Measurements from ENCODE around the gene MPPE1.

MPPE1 gene

DNA sequence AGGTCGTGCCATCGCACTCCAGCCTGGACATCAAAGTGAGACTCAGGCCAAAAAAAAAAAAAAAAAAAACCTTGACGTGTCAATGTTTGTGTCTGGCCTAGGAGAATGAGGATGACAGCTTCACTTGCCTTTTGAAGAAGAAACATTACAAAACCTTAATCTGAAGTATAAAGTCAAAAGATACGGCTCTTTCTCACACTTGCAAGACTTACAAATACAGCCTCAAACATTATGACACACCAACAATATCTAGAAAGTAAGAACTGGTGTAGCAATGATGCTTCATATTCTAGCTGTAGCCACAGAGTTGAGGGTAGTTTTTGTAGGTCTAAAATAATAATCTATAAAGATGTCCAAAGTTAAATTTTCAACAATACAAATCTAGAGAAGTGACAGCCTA is 25.5 kb downstream of the MPPE1 start:
- Histone ChIP-seq H3K27ac (ENCODE audit: low read depth, low read length, severe bottlenecking) (no peak overlapping the region), H3K36me3 (ENCODE audit: control insufficient read depth, insufficient read depth, low read length) (peaks cover 27% of the 10 kb centered on the region), H3K4me3 (ENCODE audit: extremely low read depth, insufficient read depth, low read length, poor library complexity, severe bottlenecking) (no peak overlapping the region), H3K9me3 (ENCODE audit: control insufficient read depth, low read length) (no peaks in the 10 kb centered on the region), H3K4me1 (ENCODE audit: control insufficient read depth, insufficient read depth, low read length, poor library complexity, severe bottlenecking) (no peaks in the 10 kb centered on the region)
- 100% methylated on average over 1 of the region's 4 CpGs; no CpG with 5 or more reads in 1 of the 2 experiments for WGBS, 2 experiments (ENCODE audit: insufficient coverage in 2 of 2)

GRCh38 chr18:11880586-11881304 is 27.4 kb downstream of the MPPE1 start:
- 94 to 95% methylated on average over 25 to 27 of the region's 30 CpGs for WGBS, 2 experiments (ENCODE audit: insufficient coverage in 2 of 2)
- no peak overlapping the region for H3K27ac ChIP-seq (ENCODE audit: low read depth, low read length, severe bottlenecking)
- no peaks in the 10 kb centered on the region for H3K9me3 ChIP-seq (ENCODE audit: control insufficient read depth, low read length)
- H3K36me3 ChIP-seq (ENCODE audit: control insufficient read depth, insufficient read depth, low read length): peaks cover 21% of the 10 kb centered on the region
- no peaks in the 10 kb centered on the region for H3K4me1 ChIP-seq (ENCODE audit: control insufficient read depth, insufficient read depth, low read length, poor library complexity, severe bottlenecking)
- H3K4me3 ChIP-seq (ENCODE audit: extremely low read depth, insufficient read depth, low read length, poor library complexity, severe bottlenecking): no peak overlapping the region

DNA sequence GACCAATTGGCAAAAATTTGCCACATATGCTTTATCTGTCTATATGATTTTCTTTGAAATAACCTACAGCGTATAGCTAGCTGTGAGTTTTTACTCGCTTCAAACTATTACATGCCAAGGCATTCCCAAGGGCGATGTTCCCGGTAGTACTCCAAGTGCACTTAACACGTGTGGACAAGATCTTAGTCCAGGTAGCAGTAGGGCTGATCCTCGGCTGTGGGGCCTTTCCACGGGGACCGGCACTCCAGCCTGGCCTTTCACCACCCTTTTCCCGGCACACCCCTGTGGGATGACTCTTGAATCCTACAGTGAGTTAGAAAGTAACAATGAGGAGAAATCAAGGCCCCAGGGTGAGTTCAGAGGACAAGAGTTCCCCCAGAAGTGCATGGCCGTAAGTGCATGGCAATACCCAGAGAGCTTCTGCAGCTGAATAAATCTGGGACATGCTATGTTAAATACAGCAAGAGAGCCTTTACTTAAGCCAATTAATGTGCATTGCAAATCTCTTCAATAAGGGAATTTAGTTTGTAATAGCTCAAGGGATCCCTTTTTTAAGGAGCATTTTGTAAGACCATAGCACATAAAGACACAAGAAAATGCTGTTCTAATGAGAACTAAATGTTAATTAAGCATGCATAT is 30.5 kb downstream of the MPPE1 start:
- Histone ChIP-seq H3K36me3 (ENCODE audit: control insufficient read depth, insufficient read depth, low read length) (peaks cover 6% of the 10 kb centered on the region), H3K4me1 (ENCODE audit: control insufficient read depth, insufficient read depth, low read length, poor library complexity, severe bottlenecking) (no peaks in the 10 kb centered on the region), H3K4me3 (ENCODE audit: extremely low read depth, insufficient read depth, low read length, poor library complexity, severe bottlenecking) (no peak overlapping the region), H3K9me3 (ENCODE audit: control insufficient read depth, low read length) (no peaks in the 10 kb centered on the region), H3K27ac (ENCODE audit: low read depth, low read length, severe bottlenecking) (no peak overlapping the region)
- WGBS, 2 experiments (ENCODE audit: insufficient coverage in 2 of 2): 96 to 98% methylated on average over 10 of the region's 10 CpGs

GRCh38 chr18:11874676-11875075 is 33.4 kb downstream of the MPPE1 start:
- H3K4me3 ChIP-seq (ENCODE audit: extremely low read depth, insufficient read depth, low read length, poor library complexity, severe bottlenecking): no peak overlapping the region
- WGBS, 2 experiments (ENCODE audit: insufficient coverage in 2 of 2): 96 to 98% methylated on average over 4 to 7 of the region's 8 CpGs

DNA sequence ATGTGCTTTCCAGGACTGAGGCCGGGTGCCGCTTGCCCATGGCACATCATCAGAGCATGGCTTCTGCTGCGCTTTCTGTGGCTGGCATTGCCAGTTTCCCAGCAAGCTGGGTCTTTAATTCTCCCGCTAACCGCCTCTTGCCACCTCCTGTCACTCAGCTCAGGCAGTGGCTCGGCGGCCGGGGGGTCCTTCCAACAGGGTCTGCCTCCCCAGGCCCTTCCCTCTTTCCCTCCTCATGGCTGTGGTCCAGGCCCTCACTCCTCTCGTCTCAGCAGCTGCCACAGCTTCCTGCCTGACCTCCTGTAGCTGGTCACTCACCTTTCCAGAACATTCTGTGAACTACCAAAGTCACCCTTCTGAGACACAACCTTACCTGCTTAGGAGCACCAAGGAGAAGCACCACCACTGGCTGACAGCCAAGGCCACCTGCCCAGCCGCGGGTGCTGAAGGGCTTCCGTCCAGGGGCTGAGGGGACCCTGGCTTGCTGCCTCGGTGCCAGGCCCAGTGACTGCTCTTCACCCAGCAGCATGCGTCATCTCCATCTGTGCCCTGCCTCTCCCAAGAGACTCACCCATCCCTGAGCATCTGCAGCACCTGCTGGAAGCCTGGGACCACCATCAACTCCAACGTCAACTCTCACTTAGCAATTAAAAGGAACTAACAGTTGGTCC is 34.3 kb downstream of the MPPE1 start:
- H3K27ac ChIP-seq (ENCODE audit: low read depth, low read length, severe bottlenecking): no peak overlapping the region
- WGBS, 2 experiments (ENCODE audit: insufficient coverage in 2 of 2): 84 to 88% methylated on average over 14 to 15 of the region's 15 CpGs
- H3K36me3 ChIP-seq (ENCODE audit: control insufficient read depth, insufficient read depth, low read length): peaks cover 6% of the 10 kb centered on the region
- no peaks in the 10 kb centered on the region for H3K4me1 ChIP-seq (ENCODE audit: control insufficient read depth, insufficient read depth, low read length, poor library complexity, severe bottlenecking)
- no peaks in the 10 kb centered on the region for H3K9me3 ChIP-seq (ENCODE audit: control insufficient read depth, low read length)
- H3K4me3 ChIP-seq (ENCODE audit: extremely low read depth, insufficient read depth, low read length, poor library complexity, severe bottlenecking): no peak overlapping the region

More at GRCh38 chr18:11874676-11875075, 33.4 kb downstream of the MPPE1 start:
- H3K9me3 ChIP-seq (ENCODE audit: control insufficient read depth, low read length): no peaks in the 10 kb centered on the region
- H3K36me3 ChIP-seq (ENCODE audit: control insufficient read depth, insufficient read depth, low read length): peaks cover 6% of the 10 kb centered on the region
- H3K4me1 ChIP-seq (ENCODE audit: control insufficient read depth, insufficient read depth, low read length, poor library complexity, severe bottlenecking): no peaks in the 10 kb centered on the region
- H3K27ac ChIP-seq (ENCODE audit: low read depth, low read length, severe bottlenecking): no peak overlapping the region

DNA sequence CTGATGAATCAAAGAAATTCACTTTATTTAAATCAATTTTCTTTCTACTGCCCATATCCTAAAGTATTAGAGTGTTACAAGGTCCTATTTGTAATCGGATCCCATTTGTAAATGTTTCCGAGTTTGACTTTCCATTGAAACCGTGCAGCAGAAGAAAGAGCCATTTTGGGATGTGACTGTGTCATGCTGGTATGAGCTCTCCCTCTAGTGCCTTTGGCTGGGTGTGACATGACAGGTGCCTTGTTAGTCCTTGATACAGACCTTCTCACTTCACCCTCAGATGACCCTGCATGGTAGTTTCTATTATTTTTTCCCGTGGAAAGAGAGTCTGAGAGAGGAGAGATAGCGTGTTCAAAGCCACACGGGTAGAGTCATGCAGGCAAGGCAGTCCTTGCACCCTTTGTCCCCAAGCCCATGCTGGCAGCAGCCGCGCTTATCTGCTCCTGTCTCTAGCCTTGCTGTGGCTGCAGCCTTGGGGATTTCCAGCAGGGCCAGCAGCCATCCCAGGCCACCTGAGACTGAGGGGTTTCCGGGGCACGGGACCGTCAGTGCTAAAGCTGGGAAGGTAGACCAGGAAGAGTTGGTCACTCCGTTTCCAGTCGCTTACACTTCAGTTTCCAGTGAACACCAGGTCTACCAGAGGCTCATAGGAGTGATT is 35.5 kb downstream of the MPPE1 start:
- 80 to 88% methylated on average over 10 to 12 of the region's 13 CpGs for WGBS, 2 experiments (ENCODE audit: insufficient coverage in 2 of 2)
- Histone ChIP-seq H3K27ac (ENCODE audit: low read depth, low read length, severe bottlenecking) (no peak overlapping the region), H3K36me3 (ENCODE audit: control insufficient read depth, insufficient read depth, low read length) (peaks cover 6% of the 10 kb centered on the region)

GRCh38 chr18:11871501-11871900 is 36.6 kb downstream of the MPPE1 start:
- Histone ChIP-seq H3K4me1 (ENCODE audit: control insufficient read depth, insufficient read depth, low read length, poor library complexity, severe bottlenecking) (no peaks in the 10 kb centered on the region), H3K9me3 (ENCODE audit: control insufficient read depth, low read length) (no peaks in the 10 kb centered on the region), H3K36me3 (ENCODE audit: control insufficient read depth, insufficient read depth, low read length) (peaks cover 2% of the 10 kb centered on the region), H3K27ac (ENCODE audit: low read depth, low read length, severe bottlenecking) (no peak overlapping the region), H3K4me3 (ENCODE audit: extremely low read depth, insufficient read depth, low read length, poor library complexity, severe bottlenecking) (no peak overlapping the region)
- WGBS, 2 experiments (ENCODE audit: insufficient coverage in 2 of 2): 69 to 82% methylated on average over 3 of the region's 5 CpGs

More for the DNA sequence above, 35.5 kb downstream of the MPPE1 start:
- H3K4me1 ChIP-seq (ENCODE audit: control insufficient read depth, insufficient read depth, low read length, poor library complexity, severe bottlenecking): no peaks in the 10 kb centered on the region
- H3K9me3 ChIP-seq (ENCODE audit: control insufficient read depth, low read length): no peaks in the 10 kb centered on the region
- H3K4me3 ChIP-seq (ENCODE audit: extremely low read depth, insufficient read depth, low read length, poor library complexity, severe bottlenecking): no peak overlapping the region

GRCh38 chr18:11868230-11868629 is 39.9 kb downstream of the MPPE1 start:
- WGBS, 2 experiments (ENCODE audit: insufficient coverage in 2 of 2): 90 to 98% methylated on average over 5 to 7 of the region's 8 CpGs
- H3K36me3 ChIP-seq (ENCODE audit: control insufficient read depth, insufficient read depth, low read length): no peaks in the 10 kb centered on the region
- no peak overlapping the region for H3K4me3 ChIP-seq (ENCODE audit: extremely low read depth, insufficient read depth, low read length, poor library complexity, severe bottlenecking)

GRCh38 chr18:11866764-11867163 is 41.4 kb downstream of the MPPE1 start:
- 83 to 90% methylated on average over 4 to 5 of the region's 5 CpGs for WGBS, 2 experiments (ENCODE audit: insufficient coverage in 2 of 2)
- Histone ChIP-seq H3K4me1 (ENCODE audit: control insufficient read depth, insufficient read depth, low read length, poor library complexity, severe bottlenecking) (peaks cover 8% of the 10 kb centered on the region), H3K27ac (ENCODE audit: low read depth, low read length, severe bottlenecking) (no peak overlapping the region), H3K36me3 (ENCODE audit: control insufficient read depth, insufficient read depth, low read length) (no peaks in the 10 kb centered on the region), H3K4me3 (ENCODE audit: extremely low read depth, insufficient read depth, low read length, poor library complexity, severe bottlenecking) (no peak overlapping the region), H3K9me3 (ENCODE audit: control insufficient read depth, low read length) (no peaks in the 10 kb centered on the region)

More at GRCh38 chr18:11868230-11868629, 39.9 kb downstream of the MPPE1 start:
- H3K4me1 ChIP-seq (ENCODE audit: control insufficient read depth, insufficient read depth, low read length, poor library complexity, severe bottlenecking): no peaks in the 10 kb centered on the region
- no peaks in the 10 kb centered on the region for H3K9me3 ChIP-seq (ENCODE audit: control insufficient read depth, low read length)
- no peak overlapping the region for H3K27ac ChIP-seq (ENCODE audit: low read depth, low read length, severe bottlenecking)

DNA sequence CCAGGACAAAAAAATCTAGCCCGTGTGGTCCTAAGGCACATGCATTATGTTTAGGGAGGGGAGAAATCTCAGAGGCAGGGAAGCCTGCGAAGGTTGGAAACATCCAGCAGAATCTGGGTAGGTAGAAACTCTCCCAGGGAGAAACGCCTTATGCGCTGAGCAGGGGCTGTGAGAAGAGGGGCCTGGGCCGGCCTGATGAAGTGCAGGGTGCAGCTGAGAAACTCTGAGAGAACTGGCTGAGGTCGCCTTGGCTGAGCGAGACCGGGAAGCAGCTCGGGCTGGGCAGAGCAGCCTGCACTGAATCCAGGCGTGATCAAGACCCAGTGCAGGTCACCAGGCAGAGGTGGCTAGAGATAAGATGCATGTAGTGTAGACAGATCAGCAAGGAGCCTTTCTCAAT is 41.8 kb downstream of the MPPE1 start:
- no peak overlapping the region for H3K4me3 ChIP-seq (ENCODE audit: extremely low read depth, insufficient read depth, low read length, poor library complexity, severe bottlenecking)
- 88 to 92% methylated on average over 9 to 10 of the region's 10 CpGs for WGBS, 2 experiments (ENCODE audit: insufficient coverage in 2 of 2)
- H3K27ac ChIP-seq (ENCODE audit: low read depth, low read length, severe bottlenecking): no peak overlapping the region
- H3K36me3 ChIP-seq (ENCODE audit: control insufficient read depth, insufficient read depth, low read length): no peaks in the 10 kb centered on the region
- no peaks in the 10 kb centered on the region for H3K9me3 ChIP-seq (ENCODE audit: control insufficient read depth, low read length)
- peaks cover 8% of the 10 kb centered on the region for H3K4me1 ChIP-seq (ENCODE audit: control insufficient read depth, insufficient read depth, low read length, poor library complexity, severe bottlenecking)

Measured in mesodermal cell (in vitro differentiated cells).